ENCODE results near the gene PIP5KL1. TPM values are rescaled to one million over a fixed set of nuclear protein-coding genes. Genes with fewer than 3 reads are reported as not detected.

The PIP5KL1 gene
- total RNA-seq, 6 experiments from 2014 or later, result 1.7 to 3.1 (median 2.1) TPM

DNA sequence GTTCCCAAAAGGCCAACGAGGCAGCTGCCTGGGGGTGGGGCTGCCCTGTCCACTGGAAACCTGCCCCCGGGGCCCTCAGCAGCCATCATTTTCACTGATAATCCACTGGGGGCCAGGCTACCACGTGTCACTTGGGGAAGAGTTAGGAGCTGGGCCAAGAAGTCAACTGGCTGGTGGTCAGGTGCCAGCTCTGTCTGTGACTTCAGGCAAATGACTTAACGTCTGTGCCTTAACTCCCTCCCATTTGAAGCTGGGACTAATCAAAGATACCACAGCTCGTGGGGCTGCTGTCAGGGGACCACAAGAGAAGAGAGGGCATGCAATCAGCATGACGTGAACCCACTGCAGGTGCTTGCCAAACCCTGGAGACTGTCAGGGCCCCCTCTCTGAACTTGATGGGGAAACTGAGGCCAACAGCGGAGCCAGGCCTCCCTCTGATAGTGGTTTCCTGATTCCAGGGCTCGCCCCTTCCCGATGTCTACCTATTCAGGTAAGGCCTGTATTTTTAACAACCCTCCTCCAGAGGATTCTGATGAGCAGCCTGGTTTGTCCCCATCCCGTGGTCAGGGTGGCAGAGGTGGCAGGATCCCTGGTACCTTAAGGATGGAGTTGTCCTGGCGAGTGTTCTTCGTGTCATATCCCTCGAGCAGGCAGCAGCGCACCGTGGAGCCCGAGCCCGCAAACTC is 19.4 kb upstream of the PIP5KL1 start:
- Mint-ChIP-seq H3K36me3 (ENCODE audit: low read depth) (no peaks in the 10 kb centered on the region), H3K9me3 (no peaks in the 10 kb centered on the region), H3K27me3 (ENCODE audit: insufficient read depth) (no peaks in the 10 kb centered on the region; the same call in 1 of the 2 replicates), H3K4me3 (no peak overlapping the region), H3K27ac (no peak overlapping the region), H3K4me1 (ENCODE audit: low read depth) (0 out of 2 replicates have a peak, but pooled peaks cover 5% of the 10 kb centered on the region)
- TF ChIP-seq, protein P1, sequence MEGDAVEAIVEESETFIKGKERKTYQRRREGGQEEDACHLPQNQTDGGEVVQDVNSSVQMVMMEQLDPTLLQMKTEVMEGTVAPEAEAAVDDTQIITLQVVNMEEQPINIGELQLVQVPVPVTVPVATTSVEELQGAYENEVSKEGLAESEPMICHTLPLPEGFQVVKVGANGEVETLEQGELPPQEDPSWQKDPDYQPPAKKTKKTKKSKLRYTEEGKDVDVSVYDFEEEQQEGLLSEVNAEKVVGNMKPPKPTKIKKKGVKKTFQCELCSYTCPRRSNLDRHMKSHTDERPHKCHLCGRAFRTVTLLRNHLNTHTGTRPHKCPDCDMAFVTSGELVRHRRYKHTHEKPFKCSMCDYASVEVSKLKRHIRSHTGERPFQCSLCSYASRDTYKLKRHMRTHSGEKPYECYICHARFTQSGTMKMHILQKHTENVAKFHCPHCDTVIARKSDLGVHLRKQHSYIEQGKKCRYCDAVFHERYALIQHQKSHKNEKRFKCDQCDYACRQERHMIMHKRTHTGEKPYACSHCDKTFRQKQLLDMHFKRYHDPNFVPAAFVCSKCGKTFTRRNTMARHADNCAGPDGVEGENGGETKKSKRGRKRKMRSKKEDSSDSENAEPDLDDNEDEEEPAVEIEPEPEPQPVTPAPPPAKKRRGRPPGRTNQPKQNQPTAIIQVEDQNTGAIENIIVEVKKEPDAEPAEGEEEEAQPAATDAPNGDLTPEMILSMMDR (IDR thresholded peaks at IDR 0.05), result no peak
- no peak for DNase-seq

DNA sequence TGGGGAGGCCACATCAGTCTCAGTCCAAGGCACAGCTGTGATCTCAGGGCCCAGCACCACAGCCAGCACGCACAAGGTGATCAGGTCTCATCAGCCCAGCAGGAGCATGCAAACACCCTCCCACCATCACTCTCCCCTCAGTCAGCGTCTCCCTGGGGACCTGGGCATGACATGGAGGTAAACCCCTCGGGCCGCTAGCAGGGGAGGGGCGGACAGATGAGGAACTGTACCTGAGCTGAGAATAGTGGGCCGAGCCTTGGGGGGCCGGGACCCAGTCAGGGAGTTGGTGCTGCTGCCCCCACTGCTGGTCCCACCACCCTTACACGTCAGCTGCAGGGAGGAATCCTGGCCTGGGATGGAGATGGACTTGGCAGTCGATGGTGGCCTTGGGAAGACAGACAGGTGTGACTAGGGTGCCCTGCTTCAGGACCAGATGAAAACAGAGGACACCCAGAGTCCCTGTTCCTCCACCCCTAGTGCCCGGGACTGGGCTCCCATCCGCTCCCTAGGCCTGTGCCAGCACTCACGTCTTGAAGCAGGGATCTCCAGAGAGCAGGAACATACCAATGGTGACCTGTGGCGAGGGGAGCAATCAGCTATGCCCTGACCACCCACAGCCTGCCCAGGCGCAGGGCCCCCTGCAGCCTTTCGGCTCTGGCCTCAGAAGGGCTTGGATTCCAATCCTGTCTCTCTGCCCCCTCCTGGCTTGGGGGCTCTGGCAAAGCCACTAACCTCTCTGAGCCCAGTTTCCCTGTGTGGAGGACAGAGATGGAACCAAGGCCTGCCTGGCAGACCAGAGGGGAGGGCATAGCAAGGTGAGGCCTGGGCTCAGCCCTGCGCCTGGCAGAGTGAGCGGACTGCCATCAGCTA is 17.5 kb upstream of the PIP5KL1 start:
- TF ChIP-seq, protein P1 (IDR thresholded peaks at IDR 0.05), result no peak
- Mint-ChIP-seq H3K4me1 (ENCODE audit: low read depth) (peaks cover 11% of the 10 kb centered on the region), H3K4me3 (no peak overlapping the region), H3K9me3 (no peaks in the 10 kb centered on the region), H3K36me3 (ENCODE audit: low read depth) (no peaks in the 10 kb centered on the region), H3K27me3 (ENCODE audit: insufficient read depth) (no peaks in the 10 kb centered on the region; the same call in 1 of the 2 replicates), H3K27ac (no peak overlapping the region)
- no peak for DNase-seq

DNA sequence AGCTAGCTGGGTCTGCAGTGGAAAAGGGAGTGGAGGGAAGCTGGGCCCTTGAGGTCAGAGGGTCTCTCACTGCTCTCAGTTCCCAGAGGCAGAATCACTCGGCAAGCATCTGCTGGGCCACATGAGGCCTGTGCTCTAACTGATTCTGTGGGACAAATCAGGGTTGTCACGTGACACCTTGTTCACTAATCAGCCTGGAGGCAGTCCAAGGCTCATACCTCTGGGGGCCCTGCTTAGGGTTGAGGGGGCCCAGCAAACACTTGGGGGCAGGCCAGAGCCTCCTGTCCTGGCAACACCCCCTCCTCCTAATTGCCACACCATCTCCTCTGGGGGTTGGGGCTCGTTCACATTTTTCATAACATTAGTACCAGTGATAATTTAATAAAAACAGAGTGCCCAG is 16.2 kb upstream of the PIP5KL1 start:
- H3K36me3 Mint-ChIP-seq (ENCODE audit: low read depth), result no peaks in the 10 kb centered on the region; the same call in 1 of the 2 replicates
- TF ChIP-seq, protein P1 (IDR thresholded peaks at IDR 0.05), result no peak
- no peaks in the 10 kb centered on the region; the same call in 1 of the 2 replicates for H3K27me3 Mint-ChIP-seq (ENCODE audit: insufficient read depth)
- H3K4me3 Mint-ChIP-seq, result no peak overlapping the region
- no peak for DNase-seq
- H3K27ac Mint-ChIP-seq, result no peak overlapping the region
- H3K9me3 Mint-ChIP-seq, result no peaks in the 10 kb centered on the region
- H3K4me1 Mint-ChIP-seq (ENCODE audit: low read depth), result peaks cover 12% of the 10 kb centered on the region

DNA sequence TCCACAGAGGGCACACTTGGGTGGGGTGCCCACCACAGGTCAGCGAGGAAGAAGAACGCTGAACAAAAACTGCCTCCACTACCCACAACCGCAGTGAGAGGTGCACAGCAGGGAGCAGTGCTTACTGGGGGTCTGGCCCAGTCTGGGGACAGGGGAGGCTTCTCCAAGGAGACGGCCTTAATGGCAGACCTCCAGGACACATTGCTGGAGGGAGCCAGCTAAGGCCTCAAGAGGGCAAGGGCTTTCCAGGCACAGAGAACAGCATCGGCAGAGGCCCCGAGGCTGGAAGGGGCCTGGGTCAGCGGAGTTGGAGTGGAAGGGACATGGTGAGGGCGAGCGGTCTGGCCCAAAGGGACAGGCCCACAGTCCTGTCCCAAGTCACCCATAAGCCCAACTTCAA is 15.4 kb upstream of the PIP5KL1 start:
- no peaks in the 10 kb centered on the region; the same call in 1 of the 2 replicates for H3K36me3 Mint-ChIP-seq (ENCODE audit: low read depth)
- H3K27ac Mint-ChIP-seq, result no peak overlapping the region
- DNase-seq, result no peak
- TF ChIP-seq, protein P1 (IDR thresholded peaks at IDR 0.05), result no peak; the same call in 1 of the 2 replicates
- H3K4me3 Mint-ChIP-seq, result no peak overlapping the region
- H3K4me1 Mint-ChIP-seq (ENCODE audit: low read depth), result peaks cover 12% of the 10 kb centered on the region
- no peaks in the 10 kb centered on the region; the same call in 1 of the 2 replicates for H3K27me3 Mint-ChIP-seq (ENCODE audit: insufficient read depth)
- H3K9me3 Mint-ChIP-seq, result no peaks in the 10 kb centered on the region

DNA sequence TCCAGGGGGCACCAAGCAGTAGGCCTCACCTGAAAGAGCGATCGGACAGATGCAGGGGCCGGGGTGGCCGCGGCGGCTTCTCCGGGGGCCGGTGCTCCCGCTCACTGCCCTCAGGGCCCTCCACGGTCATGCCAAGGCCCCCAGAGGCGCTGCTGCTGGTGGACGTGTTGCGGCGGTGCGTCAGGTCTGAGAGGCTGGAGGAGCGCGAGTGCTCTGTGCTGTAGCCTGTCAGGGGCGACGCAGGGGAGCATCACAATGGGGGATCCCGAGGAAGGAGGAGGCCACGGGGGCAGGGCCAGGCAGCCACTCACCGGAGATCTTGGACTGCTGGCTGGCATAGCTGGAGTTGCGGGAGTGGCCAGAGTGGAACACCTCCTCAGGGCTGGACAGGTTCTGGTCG is 14.8 kb upstream of the PIP5KL1 start:
- DNase-seq, result no peak
- H3K4me1 Mint-ChIP-seq (ENCODE audit: low read depth), result peaks cover 12% of the 10 kb centered on the region
- H3K4me3 Mint-ChIP-seq, result no peak overlapping the region
- TF ChIP-seq, protein P1 (IDR thresholded peaks at IDR 0.05), result no peak
- no peaks in the 10 kb centered on the region for H3K9me3 Mint-ChIP-seq
- H3K36me3 Mint-ChIP-seq (ENCODE audit: low read depth), result no peaks in the 10 kb centered on the region; the same call in 1 of the 2 replicates
- no peaks in the 10 kb centered on the region; the same call in 1 of the 2 replicates for H3K27me3 Mint-ChIP-seq (ENCODE audit: insufficient read depth)
- no peak overlapping the region for H3K27ac Mint-ChIP-seq
